NK-92 treated with Interleukin-12 subunit alpha and Interleukin-12 subunit beta, amount 100 ng/mL, for 24 hours (cell line): ENCODE results near the gene USP12.
A peak's percentile ranks its signal among the peaks of the same experiment; 100 is the strongest.

Source experiments
- DNase-seq: peaks from one replicate; lab custom pipeline; 2025; lab: John Stamatoyannopoulos, UW

Gene USP12

DNA sequence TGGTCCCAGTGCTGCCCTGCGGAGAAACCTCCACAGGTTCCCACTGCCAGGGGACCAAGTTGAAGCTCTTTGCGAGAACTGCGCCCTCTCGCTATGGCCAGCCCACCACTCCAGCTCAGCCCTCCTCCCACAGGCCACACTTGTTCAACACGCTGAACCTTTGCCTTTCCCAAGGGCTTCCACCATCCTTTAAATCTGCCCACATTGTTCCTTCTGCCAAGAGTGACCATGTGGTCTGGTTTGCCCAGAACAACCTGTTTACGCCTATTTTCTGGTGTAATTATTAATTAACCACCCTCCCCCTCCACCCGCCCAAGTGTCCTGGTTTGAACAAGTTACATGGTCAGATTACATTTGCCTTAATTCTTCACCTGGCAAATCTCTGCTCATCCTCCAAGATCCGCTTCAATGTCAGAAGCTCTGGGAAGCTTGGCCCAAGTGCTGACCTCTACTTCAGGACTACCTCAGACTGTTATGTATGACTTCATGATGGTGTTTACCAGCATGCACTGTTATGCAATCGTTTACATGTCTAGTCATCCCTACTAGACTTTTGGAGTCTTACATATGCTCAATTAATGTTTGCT, 12.0 kb upstream of the USP12 start:
- DNase-seq = no peak

DNA sequence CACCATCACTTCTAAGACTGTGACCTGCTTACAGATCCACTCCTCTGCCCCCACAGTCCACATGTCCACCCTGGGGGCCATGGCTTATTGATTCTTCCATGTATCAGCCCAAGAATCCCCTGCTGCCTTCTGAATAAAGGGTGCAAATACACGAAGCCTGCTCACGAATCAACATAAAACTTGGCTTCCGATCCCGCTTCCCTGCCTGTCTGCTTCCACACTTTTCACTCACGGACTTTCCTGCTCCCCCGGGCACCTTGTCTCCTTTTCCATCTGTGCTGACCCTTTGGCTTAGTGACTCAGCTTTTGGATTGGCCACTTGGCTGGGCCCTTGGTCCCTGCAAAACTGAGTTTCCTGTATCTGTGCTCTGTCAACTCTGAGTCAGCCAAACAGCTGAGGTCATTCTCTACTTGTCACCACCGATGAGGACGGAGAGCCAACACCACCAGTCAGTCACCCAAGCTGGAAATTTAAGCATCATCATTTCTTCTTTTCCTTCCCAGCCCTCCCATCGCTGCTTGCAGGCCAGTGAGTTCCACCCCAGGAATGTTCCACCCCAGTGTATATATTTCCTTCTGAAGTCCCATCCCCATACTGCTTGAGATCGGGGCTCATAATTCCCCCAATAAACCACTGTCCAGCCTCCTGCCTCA, 11.4 kb upstream of the USP12 start:
- no peak for DNase-seq

DNA sequence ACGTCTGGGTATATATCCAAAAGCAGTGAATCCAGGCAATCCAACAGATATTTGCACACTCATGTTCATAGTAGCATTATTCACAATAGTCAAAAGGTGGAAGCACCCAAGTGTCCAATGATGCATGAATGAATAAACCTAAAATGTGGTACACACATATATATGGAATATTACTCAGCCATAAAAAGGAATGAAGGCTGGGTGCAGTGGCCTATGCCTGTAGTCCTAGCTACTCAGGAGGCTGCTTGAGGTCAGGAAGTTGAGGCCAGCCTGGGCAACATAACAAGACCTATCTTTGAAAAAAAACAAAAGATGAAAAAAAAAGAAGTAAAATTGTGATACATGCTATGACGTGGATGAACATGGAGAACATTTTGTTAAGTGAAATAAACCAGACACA, 10.4 kb upstream of the USP12 start:
- no peak for DNase-seq

DNA sequence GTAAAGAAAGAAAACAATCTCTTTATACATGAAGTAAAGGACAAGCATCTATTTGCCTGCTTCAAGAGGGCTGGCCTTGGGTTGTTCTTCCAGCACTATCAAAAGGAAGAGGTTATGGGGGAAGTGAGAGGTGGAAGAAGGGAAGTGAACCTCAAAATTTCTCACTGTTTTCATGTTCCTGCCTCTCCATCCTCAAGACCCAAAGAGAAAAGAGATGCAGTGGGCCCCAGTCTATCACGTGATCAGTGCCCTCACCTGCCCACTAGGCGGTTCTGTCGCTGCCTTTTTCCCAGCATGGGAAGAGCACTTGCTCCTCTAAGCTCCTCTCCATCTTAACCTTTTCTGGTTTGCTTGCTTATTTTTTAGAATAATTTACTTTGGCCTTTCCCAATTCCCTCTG, 6.2 kb upstream of the USP12 start:
- no peak for DNase-seq

DNA sequence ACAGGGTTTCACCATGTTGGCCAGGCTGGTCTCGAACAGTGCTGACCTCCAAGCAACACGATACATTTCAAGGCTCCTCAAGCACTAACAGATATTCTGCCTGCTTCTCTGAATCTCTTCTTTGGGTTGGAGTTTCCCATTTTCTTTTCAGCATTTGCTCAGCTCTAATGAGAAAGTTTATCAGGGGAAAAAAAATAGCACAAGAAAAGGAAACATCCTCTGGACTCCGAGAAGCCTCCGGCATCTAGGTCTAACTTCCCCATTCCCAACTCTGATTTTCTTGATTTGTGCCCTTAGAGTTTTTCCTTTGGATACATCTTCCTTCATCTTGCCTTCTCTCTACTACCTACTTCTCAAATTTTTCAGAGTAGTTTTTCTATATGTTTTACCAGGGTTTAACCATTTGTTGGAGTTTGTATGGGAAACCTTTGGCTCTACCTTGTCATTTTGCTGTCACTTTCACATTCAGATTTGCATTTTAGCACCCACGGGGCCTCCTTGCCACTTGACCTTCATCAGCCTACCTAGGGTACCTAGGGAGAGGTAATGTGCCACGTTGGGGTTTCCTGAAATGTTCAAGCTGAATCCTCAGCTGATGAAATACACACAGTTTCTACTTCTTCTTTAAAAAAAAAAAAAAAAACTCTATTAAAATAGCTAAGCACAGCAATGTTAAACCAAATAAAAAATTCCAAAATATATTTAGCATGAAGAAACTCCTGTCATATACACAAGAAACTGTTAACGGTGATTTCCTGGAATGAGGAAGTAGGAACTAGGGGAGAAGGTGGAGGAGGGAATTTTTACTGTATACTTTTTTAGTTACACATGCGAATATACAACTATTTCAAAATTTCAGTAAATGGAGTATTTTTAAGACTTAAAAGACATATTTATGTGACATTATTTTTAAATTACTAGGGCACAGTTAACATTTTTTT, 5.1 kb upstream of the USP12 start:
- DNase-seq = no peak

DNA sequence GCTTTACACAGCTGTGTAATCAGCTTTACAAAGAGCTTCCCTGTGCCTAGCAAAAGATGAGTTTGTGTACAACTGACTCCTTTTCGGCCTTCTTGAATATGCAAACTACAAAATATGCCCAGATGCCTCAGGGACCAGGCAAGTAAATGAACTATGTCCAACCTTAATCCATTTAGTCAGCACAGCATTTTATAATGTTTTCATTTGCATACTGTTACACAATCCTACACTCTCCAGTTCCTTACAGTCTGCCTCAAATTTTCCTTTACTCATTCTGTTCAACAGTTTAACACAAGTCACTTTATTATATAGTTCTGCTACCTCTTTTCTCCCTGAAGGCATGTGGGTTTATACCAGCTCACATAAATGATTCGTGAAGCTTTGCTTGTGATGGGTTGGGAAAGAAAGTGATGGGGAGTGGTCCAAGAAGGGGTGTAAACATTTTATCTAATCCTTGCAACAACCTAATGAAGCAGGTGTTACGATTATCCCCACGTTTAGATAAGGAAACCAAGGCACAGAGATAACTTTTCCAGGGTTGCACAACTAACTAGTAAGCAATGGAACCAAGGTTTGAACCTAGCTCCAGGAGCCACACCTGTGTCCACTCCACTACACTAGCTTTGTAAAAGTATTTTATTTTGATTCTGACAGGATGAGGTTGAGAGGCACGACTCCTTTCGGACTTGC, 3.3 kb upstream of the USP12 start:
- no peak for DNase-seq

DNA sequence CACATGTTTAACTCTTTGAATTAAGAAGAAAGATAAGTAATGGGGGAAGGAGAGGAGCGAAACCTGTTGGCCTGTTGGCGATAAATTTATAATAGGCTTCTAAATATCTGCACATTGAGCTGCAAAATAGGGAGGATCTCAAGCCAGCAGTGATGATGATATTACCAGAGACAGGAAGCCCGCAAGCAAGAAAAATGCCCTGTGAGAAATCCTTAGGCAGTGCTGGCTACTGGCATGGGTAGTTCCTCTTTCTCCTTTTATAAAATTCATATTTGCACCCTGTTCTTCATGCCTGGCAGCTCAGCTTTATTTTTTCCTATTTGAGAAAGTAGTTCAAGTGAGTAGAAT, 858 bp upstream of the USP12 start:
- DNase-seq = no peak

DNA sequence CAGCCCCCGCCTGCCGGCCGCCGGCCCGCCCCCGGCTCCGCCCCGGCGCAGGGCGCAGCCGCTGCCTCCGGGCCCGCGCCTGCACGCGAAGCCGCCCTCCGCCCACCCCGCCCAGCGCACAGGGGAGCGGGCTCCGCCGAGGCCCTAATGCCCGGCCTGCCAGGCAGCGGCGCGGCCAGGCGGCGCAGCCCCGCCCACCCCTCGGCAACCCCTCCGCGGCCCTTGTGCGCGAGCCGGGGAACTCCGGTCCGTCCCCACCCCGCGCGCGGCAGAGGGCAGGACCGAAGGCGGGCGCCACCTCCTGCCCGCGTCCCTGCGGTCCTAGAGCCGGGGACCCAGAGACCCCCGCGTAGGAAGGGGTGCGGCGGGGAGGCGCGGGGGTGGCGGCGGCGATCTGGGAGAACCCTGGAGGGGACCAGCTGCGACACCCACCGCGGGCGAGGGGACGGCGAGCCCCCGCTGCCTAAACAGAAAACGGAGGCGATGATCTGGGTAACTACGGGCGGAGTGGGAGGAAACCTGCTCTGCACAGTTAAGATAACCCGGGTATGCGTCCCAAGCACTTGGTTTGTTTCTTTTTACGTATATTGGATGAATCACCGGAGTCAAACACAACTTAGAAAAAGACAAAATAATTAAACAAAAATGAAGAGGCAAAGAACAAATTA, 350 bp upstream of the USP12 start:
- peak; percentile 91 for DNase-seq

DNA sequence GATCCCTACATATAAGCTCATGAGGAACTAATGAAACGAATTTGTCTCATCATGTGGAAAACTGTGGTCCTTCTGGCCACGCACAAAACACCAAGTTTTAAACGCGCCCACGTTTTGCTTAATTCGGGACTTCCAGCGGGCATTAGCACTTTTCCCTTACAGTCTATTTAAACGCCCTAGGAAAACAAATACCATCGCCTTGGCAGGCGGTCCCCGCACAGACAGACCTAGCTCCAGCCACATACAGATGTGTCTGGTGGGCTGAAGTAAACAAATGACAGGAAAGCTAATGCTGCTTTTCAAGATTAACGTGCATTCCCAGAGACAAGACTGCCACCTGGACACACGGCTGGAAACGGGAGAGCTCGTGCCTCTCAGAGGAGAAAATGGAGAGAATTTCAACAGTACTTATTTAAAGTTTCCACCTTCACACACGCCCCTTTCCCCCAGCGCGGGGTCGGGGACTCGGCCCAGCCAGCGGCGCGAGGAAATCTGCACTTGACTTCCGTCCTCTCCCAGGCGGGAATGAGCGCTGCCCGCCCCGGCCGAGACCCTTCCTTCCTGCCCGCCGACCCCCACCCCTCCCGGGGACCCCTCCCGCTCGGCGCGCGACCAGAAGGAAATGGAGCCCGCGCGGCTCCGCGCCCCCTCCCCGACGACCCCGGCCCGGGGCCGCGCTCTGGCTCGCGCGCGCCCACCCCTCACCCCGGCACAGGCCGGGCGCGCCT, 931 bp downstream of the USP12 start:
- DNase-seq = peak; percentile 23

DNA sequence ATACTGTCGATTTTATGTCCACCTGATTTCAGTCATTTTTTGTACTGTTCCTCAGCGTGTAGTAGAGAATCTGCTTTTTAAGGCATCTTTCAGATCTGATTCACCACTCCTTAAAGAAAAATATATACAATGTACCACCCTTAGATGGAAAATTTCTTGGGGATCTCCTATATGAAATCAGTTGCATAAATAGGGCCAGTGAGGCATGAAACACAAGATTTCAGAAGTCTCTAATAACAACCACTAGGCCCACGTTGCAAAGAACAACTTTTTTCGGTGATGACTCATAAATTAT, 1.4 kb downstream of the USP12 start:
- DNase-seq = no peak

DNA sequence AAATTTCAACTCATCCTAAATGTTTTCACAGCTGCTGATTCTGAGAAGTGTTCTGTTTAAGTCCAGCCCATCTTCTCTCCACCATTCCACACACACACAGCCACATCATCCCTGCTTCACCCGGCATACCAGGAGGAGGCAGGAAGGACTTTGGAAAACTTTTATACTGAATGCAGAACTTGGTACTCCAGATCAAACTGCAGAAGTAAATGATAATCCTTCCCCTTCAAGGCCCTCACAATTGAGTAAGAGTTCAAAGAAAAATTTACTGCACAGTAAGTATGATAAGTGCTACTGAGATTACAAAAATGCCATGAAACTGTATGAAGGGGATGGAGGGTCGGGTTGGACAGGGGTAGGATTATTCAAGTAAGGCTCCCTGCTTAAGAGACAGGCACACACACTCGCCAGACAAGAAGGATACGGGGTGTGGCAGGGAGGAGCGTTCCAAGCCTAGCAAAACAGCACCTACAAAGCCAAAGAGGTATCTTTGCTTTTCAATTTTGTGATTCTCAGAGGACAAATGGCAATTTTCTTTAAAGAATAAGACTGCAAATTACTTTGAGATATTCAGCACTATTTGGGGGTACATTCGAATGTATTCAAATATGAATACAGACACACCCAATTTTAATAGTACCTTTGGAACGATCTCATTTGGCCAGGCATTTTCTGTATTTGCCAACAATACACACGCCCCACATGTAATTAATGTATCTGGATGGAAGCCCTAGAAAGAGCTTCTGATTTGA, 2.5 kb downstream of the USP12 start:
- no peak for DNase-seq

DNA sequence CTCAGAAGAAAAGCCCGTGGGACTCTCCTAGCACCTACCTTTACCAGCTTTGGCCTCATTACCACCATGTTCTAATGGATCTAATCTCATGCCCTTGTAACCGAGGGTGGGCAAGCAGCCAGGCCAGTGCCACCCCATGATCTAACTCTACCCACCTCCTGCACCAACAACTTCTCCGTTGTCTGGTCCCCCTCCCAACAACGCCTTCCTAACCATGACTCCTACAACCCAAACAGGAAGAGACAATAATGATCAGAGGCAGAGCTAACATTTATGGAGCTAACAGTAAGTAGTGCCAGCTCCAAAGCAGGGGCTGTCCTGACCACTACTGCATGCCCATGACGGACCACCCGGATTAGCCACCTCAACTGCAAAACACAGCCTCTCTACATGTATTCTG, 3.5 kb downstream of the USP12 start:
- DNase-seq = no peak

DNA sequence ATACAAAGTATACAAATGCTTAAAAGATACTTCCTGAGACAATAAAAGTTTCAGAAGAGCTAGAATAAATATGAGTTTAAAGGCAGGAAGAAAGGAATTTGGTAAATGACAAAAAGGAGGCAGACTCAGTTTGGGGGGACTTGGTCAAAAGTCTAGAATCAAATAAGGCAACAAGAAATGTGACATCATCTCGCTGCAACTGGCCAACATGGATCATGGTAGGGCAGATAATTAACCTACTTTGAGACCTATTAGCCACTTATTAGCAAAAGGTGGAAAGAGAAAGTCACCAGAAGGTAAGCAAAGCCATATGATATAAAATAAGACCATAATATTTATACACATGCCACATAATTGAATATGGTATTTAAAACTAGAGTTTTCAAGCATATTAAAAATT, 5.3 kb downstream of the USP12 start:
- no peak for DNase-seq

DNA sequence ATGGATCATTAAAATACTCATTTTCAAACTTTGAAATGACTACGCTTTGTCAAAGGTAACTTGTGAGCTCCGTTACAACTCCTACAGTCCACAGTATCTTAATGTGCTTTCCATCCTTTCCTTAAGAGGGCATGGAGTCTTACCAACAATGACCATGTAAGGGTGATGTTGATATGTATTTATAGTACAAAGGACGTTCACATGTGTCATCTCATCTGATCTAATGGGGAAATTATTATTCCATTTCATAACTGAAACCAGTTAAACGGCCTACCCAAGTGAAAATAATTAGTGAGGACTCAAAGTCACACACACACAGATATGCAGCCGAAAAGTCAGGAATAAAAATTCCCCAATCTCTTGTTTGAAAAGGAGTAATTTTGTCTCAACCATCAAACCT, 9.6 kb downstream of the USP12 start:
- DNase-seq = no peak

DNA sequence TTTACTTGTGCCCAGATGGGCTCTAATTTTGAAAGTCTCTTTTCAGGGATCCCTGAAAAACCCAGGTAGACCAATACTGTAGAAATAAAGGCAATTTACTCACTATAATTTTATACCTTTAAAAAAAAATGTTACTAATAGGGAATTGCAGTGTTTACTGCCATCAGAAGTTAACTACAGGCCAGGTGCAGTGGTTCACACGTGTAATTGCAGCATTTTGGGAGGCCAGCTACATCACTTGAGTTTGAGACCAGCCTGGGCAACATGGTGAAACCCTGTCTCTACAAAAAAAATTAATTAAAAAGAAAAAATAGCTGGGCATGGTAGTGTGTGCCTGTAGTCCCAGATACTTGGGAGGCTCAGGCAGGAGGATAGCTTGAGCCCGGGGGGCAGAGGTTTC, 10.2 kb downstream of the USP12 start:
- no peak for DNase-seq

DNA sequence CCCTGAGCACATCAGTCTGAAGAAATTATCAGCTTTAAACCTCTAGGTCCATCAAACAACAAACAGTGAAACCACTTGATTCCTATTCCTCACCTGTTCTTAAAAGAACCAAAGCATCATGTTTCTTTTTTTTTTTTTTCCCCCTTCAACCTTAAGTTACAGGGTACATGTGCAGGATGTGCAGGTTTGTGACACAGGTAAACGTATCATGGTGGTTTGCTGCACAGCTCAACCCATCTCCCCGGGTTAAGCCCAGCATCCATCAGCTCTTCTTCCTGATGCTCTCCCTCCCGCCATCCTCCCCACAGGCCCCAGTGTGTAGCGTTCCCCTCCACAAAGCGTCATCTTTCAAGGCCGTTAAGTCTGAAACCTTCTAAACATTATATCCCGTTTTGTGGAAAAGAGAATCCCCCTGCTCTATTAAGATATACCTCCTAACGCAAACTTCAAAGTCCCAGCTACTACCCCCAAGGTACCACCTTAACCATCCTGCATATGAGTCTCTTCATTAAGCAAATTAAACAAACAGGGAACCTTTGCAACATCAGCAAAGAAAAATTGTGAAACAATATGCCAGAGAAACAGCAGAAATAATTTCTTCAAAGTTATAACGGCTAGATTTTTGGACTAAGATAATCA, 10.8 kb downstream of the USP12 start:
- no peak for DNase-seq

DNA sequence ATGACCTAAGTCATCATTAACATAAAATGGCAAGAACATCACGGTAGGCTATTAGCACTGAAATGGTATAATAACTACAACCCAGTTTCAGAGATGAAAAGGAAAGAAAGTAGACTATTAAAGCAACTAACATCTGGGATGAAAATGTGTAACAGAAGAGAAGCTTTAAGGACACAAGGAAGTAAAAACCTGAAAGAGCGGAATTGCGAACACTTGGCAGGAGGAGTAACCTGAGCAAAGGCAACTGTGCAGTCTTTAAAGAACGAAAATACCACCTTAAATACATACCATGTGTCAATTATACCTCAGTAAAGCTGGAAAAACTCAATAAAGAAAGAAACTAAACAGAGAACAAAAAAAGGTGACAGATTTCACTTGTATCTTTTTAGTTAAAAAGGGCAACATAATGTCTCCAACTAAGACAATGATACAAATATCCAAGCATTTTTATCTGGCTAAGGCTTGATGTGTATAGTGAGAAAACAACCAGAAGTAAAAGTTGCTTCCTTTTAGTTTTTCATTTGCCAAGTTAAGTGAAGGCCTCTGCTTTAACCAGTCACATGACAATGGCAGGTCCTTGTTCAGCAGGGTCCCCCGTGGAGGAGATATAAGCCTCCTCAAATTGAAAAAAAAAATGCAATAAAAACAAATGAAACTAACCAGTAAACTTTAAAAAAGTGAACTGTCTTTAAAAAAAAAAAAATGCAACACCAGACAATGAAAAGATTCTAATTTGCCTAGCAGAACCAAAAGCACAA, 11.6 kb downstream of the USP12 start:
- DNase-seq = no peak

DNA sequence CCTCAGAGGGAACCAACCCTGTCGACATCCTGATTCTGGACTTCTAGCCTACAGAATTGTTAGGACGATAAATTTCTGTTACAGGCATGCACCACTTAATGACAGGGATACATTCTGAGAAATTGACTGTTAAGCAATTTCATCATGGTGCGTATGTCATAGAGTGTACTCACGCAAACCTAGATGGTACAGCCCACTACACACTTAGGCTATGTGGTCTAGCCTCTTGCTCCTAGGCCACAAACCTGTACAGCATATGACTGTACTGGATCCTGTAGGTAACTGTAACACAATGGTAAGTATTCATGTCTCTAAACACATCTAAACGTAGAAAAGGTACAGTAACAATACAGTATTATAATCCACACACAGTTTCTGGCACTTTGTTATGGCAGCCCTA, 13.3 kb downstream of the USP12 start:
- DNase-seq = no peak

DNA sequence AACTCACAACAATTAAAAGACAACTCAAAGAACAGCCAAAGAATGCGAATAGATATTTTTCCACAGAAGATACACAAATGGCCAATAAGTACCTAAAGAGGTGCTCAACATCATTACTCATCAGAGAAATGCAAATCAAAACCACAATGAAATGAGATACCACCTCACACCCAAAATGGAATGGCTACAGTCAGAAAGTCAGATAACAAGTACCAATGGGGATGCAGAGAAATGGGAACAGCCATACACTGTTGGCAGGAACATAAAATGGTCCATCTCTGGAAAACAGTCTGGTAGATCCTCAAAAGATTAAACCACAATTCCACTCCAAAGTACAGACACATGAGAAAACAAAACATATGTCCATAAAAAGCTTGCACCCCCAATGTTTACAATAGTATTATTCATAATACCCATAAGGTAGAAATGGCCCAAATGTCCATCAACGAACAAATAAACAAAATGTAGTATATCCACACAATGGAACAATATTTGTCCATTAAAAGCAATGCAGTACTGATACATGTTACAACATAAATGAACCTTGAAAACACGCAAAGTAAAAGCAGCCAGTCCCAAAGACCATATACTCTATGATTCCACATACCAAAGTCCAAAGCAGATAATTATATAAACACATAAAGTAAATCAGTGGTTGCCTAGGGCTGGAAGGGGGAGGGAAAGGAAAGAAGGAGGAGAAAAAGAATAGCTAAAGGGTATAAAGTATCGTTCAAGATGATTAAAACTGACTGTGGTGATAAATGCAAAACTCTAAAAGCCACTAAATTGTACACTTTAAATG, 19.6 kb downstream of the USP12 start:
- DNase-seq = no peak
